Stimulated activated CD4-positive, alpha-beta T cell treated with anti-CD3 and anti-CD28 coated beads, TNF-alpha, amount 100 ng/mL, for 48 hours (primary cell): ENCODE data around the gene RBPMS2.

Experiments used
- DNase-seq, 3 donors: peaks; one replicate each; pipeline ENCODE4 v3.0.0-alpha.2; 2020; ENCODE audit warnings: low read depth in 3 of 3

The RBPMS2 gene

GRCh38 chr15:64782751-64783150 is 7.4 kb upstream of the RBPMS2 start:
- DNase-seq: no peak

GRCh38 chr15:64781299-64781698 is 5.9 kb upstream of the RBPMS2 start:
- DNase-seq: no peak

DNA sequence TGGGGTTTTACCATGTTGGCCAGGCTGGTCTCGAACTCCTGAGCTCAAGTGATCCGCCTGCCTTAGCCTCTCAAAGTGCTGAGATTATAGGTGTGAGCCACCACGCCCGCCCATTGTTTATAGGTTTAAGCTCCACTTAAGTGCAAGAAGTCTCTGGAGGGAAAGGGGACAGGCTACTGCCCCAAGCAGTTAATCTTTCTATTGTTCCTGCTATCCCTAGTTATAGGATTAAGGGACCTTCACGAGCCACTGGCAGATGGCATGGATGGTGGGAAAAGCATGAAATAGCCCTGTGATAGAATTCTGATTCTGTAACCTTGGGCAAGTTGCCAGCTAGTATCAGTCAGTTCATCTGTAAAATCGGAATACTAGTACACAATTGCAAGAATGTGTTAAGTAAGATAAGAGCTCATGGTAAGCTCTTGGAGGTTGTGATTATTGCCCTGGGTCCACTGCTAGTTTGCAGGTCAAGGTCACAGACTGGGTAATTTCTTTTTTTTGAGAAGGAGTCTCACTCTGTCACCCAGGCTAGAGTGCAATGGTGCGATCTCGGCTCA is 5.3 kb upstream of the RBPMS2 start:
- no peak for DNase-seq

DNA sequence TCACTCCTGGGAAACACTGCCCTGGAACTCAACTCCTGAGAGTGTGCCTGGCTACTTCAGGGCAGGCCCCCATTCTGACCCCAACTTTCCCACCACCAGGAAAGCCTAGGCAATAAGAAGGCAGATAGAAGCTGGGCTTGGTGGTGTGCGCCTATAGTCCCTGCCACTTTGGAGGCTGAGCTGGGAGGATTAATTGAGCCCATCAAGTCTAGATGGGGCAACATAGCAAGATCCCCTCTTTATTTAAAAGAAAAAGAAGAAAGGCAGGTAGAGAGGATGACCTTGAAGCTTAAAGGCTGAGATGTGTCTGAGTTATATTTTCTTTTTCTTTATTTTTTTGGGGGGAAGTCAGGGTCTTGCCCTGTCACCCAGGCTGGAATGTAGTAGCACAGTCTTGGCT is 4.2 kb upstream of the RBPMS2 start:
- DNase-seq: no peak

DNA sequence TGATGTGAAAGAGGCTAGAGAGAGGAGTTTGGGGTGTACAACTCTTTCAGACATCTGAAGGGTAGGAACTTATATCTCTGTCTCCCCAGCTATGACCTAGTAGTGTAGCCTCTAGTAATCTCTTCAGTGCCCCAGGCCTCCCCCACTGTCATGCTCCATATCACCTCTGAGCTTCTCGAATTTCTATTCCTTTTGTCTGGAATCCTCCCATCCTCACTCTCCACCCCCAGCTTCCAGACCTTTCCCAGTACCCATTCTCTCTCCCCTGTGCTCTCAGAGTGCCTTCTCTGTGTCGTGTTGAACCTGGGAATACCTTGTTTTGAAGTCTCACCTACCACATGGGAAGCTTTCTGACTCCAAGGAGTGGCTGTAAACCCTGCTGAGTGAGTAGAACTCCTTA is 3.6 kb upstream of the RBPMS2 start:
- no peak for DNase-seq

DNA sequence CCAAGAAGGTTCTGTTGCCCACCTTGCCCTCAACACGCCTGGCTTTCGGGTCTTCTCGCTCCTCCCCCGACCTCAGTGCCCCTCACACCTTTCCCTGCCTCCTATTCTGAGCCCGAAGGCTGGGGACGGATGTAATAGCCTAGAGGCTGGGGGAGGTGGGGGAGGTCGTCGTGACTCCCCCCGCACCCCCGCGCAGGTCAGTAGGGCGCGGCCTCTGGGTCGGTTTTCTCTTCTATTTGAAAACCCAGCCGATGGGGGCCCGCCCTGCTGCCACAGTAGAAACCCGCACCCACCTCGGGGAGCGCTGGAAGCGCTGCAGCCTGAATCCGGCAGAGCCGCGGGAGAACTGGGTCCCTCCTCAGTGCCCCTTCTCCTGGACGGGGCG is 1.0 kb upstream of the RBPMS2 start:
- DNase-seq: no peak

DNA sequence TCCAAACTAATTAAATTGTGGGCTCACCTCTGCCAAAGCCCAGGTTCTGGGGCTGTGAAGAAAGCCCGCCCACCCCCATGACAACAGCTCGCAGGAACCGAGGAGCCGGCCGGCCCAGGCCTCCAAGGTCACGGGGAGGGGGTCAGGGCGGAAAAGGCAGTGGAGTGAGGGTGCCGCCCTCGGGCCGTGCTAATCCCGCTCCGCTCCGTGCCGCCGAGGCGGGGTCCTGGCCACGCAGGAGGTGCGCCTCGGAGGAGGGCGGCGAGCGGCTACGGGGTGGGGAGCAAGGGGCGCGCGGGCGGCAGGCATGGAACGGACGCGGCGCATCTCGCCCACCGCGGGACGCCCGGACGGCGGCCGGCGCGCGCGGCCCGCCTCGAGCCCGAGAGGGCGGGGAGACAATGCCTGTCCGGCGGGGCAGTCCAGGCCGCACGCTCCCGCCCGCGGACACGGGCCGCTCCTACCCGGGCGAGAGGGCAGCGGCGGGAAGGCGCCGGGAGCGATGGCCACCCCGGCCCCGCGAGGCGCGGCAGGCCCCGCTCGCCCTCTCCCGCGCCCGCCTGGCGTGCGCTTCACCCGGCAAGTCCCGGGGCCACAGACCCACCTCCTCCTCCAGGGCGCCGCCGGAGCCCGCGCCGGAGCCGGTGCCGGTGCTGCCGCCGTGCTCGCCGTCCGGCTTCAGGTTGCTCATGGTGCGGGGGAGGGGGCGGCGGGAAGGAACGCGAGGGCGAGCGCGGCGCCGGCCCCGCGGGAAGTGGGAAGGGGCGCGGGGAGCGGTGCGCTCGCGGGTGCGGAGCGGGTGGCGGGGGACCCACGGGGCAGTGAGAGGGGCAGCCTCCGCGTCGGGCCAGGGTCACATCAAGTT is 528 bp downstream of the RBPMS2 start:
- no peak for DNase-seq

DNA sequence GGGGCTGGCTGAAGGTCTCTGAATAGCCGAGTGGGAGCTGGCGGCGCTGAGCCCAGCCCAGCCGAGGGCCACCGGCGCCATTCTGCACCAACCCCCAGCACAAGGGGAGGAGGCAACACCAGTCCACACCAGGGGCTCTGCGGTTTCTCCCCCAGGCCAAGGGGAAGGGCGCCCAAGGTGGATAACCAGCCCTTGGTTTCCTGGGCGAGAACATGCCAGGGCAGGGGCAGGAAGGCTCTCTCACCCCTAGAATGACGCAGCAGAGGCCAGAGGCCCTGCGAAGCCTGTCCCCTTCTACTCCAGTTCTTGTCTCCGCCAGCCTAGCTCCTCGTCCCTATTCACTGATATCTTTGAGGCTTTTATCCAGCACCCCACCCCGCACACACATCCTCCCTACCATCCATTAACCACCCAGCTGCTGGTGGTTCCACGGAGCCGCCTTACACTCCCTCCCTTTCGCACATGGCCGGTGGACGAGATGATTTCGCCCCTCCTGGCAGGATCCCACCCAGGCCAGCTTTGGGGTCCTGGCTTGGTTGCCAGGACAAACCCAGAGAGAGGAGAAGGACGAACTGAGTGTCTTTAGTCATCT is 1.3 kb downstream of the RBPMS2 start:
- no peak for DNase-seq

DNA sequence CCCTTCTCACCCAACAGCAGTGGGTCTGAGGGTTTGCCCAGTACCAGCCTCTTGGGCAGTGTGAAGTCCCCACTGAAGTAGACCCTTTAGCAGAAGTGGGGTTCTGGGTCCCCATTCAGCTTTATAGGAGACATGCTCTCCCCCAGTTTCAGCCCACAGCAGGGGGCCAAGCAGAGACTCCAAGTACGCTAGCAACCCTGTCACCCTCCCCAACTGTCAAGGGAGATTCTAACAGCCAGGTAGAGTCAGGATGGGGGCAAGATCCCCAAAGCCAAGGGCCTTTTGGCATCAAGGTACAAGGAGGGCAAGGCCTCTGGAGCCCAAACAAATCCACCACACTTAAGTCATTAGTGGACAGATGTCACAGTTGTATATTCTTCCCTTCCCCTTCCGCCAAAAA is 1.8 kb downstream of the RBPMS2 start:
- no peak for DNase-seq

DNA sequence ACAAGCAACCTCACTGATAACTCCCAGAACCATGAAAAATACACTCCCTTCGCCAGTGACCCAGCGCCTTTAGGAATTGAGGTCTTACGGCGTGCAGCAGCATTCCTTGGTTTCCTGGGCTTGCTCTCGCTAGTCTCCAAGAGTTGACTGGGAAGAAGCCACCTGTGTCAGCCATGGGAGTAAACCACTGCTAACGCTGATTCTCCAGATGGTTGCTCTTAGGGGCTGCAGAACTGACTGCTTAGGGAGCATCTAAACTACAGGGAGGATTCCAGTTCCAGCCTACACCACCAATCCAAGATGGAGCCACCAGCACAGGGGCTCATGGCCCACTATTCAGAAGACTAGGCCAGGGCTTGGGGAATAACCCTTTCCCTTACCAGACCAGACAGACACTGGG is 2.4 kb downstream of the RBPMS2 start:
- no peak for DNase-seq

DNA sequence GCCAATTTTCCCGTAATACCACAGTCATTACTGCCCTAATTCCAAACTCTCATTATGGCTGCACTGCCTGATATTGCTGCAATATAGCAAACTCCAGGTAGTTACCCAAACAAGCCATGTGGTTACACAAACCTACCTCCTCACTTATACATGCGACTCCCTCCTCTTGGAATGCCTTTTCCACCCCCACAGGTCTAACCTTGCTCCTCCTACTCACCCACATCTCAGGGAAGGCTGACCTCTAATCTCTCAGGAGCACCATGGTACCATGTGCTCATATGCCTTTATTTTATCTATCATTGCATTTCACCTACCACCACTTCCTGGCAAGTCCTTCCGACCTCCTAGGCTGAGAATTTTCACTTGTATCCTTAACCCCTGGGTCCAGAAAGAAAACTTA is 2.9 kb downstream of the RBPMS2 start:
- no peak for DNase-seq

DNA sequence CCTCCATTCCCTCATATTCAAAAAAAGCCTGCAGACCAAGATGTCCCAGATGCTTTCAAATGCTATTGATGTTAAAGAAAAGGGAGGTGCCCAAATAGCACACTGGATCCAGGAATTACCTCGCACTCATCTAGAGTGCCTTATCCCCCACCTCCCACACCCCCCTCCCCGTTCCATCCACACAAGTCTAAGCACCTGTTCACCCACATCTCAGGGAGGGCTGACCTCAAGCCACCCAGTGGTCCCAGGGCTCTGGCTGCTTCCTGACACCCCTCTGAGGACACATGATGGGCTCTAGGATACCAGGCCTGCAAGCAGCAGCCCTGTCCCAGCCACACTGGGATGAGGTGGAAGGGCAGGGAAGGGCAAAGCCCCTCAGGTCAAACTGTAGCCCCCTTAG is 4.8 kb downstream of the RBPMS2 start:
- no peak for DNase-seq

DNA sequence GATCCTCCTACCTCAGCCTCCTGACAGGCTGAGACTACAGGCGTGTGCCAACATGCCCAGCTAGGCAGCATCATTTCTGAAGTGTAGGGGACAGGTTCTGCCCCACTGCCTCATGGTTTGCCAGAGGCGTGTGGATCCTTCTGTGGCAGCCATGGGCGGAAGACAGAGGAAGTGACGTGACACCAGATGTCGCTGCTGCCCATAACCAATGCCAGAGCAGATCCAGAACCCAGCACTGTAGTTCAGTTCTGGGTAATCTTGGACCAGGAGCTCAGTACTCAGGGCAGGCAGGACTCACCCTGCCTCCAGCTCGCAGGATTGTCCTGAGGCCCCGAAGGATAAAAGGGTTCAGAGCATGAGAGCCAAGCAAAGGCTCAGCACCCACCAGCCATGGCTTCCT is 8.2 kb downstream of the RBPMS2 start:
- DNase-seq: no peak

DNA sequence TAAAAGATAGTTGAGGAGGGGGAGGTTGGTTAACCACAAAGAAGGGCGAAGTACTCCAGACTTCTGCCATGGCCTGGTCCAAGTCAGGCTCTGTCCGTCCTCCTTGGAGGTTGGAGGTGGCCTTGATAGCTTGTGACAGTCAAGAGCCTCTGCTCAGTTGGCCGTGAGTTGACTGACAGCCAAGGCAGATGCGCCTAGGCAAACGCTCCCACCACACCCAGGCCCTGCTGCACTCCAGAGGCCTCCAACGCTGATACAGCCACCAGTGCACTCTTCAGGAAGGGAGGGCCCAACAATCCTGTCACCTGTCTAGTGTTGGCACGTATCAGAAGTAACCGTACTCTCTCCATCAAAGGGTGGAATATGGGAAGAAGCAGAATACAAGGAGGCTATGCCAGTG is 9.3 kb downstream of the RBPMS2 start:
- DNase-seq: no peak

DNA sequence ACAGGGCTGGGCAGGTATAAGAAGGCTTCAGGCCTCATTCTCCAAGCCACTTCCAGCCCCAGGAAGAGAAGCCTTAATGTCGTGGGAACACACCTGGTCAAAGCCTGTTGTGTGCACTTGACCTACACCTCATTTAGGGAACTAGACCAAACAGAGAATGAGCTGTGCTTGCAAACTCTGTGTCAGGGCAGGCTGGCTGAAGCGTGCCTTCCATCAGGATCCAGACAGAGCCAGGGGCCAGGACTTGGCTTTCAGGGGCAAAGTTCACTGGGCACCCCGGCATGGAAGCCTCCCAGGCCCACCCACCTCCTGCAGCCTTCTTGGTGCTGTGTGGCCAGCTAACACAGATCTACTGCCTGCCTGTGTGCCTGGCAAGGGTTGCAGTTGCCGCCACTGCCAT is 11.5 kb downstream of the RBPMS2 start:
- DNase-seq: no peak

DNA sequence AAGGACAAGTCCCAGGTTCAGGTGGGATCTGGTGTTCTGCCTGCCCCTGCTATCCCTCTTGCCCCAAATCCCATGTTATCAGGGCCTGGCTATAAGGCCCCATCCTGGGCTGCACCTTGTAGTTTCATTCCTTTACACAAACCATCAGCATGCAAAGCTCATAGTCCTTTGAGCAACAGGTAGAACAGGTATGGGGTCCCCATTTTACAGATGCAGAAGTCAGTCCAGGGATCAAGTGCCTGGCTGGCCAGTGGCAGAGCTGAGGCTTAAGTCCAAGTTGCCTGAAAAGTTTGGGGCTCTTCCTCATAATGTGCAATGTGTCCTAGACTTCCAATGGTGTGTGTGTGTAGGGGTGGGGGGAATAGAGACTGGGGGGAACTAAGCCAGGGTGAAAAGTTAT is 11.9 kb downstream of the RBPMS2 start:
- DNase-seq: no peak

DNA sequence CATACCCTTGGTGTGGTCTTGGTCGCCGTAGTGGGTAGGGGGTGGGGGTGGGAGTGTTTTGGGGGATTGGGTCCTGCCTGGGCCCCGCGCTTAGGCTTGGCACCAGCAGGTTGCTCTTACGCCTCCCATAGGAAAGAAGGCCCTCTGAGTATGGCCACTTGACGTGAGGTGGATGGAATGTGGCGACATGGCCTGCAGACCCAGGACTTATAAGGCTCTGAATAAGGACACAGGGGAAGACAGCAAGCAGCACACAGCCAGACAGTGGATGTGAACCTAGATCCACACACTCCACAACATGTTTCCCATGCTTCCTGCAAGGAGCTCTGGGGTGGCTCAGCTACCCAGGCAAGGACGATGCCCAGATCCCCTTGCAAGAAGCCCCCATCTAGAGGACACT is 12.4 kb downstream of the RBPMS2 start:
- DNase-seq: no peak

GRCh38 chr15:64762546-64762945 is 12.8 kb downstream of the RBPMS2 start:
- no peak for DNase-seq

DNA sequence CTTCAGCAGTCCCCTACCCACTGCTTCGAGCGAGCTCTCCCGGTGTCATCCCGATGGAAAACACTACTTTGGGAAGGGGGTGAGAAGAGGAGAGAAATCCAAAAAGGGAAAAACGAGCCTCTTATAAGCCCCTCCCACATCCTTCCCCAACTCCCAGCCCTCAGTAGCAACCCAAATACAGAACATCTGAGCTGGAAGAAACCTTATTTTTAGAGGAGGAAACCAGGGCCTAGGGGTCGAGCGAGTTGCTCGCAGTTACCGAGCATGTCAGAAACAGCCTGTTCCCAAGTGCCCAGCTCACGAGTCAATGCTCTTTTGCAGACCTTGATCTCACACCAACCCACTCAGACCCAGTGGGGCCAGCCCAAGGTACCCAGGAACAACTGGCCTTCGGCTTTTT is 14.2 kb downstream of the RBPMS2 start:
- no peak for DNase-seq

- DNase-seq: no peak
Observed at GRCh38 chr15:64760056-64760455, 15.3 kb downstream of the RBPMS2 start.

DNA sequence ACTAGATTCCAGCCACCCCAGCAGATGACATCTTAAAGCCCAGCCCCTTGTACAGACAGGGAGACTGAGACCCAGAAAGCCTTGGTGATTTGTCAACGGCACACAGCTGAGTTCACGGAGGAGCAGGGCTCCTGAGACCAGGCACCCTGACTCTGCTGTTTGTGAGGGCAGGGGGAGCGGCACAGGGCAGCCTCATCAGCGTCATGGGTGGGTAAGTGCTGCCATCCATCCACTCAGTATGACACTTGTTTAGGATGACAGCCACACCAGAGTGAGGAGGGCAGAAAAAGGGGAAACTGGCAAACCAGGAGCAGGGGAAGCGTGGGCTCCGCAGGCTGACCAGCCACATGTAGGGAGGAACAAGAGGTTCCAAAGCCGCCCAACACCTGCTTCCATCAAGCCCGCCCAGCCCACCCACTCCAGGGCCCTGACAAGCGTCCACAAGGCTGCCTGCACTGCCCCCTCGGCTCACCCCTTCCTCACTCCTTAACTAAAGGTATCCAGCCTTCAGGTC is 19.9 kb downstream of the RBPMS2 start:
- DNase-seq: no peak

GRCh38 chr15:64754663-64755426 is 20.5 kb downstream of the RBPMS2 start:
- no peak for DNase-seq
